SU-DHL-6 (cell line): ENCODE results near the gene CAPN8.

Experiments used
- CTCF ChIP-seq: fragments of 200-600 bp; sonication (generic); IDR thresholded peaks from one replicate; pipeline ENCODE4 v1.5.1; 2017; ENCODE audit warnings: antibody characterized with exemption, mild to moderate bottlenecking, low read length, moderate library complexity; ENCODE audit not compliant: insufficient read depth, poor library complexity, severe bottlenecking
- EZH2phosphoT487 ChIP-seq: fragments of 200-600 bp; sonication (generic), shearing (Covaris generic); conservative IDR thresholded peaks from 2 replicates; pipeline ENCODE4 v1.6.1; 2018; ENCODE audit warnings: mild to moderate bottlenecking, antibody characterized with exemption, low read length, moderate library complexity, mixed read lengths

- TF ChIP-seq CTCF (no peak), EZH2phosphoT487 (no peak)
Observed at GRCh38 chr1:223494926-223495645, 170.4 kb downstream of the CAPN8 start.
